ENCODE results near the gene STAG2. TPM values are rescaled to one million over a fixed set of nuclear protein-coding genes. Genes with fewer than 3 reads are reported as not detected.

STAG2 gene
- total RNA-seq: 10 to 100 TPM; 86.8 to 98.4 TPM

DNA sequence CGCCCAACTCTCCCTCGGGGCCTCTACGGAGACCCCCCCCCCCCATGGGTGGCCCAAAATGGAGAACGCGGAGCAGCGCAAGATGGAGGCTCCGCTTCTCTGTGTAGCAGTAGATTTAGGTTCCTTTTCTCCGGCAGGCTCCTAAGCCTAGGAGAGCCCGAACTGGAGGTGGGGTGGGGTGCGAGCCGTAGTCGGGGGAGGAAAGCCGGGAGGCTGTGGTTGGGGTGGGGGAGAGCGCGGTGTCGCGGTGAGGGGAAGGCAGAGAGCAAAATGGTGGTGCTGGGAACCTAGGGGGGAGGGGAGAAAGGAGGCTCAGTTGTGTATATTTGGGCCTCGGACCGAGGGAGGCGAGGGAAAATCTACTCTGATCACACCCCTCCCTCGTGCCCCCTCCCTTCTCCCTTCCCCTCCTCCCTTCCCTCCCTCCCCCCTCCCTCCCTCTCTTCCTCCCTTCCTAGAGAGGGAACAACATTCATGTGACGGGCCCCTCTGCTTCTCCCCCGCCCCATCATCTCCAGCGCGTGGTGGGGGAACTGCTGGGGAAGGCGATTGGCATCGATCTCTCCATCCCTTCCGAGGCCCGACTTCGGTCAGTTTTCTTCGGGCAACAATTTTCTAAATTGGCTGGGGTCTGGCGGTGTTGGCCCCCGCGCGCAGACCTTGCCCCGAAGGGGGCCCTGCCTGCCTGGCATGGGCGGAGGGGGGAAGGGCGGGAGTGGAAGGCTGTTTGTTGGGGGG, at the start of gene STAG2:
STAG2 (plus strand) TSS at position 439 of the 738 bp plus-strand sequence. CDS start 60,922 bp downstream, outside the sequence.

Other genes with a start within 250 kb of the STAG2 start
- gene THOC2, start 228.7 kb upstream of the STAG2 start, total RNA-seq: 10 to 100 TPM; 80.7 to 87.2 TPM
- gene XIAP, start 101.7 kb upstream of the STAG2 start, total RNA-seq: 10 to 100 TPM; 48.7 to 49.4 TPM